Measurements from ENCODE around the gene NRCAM.

Gene NRCAM

DNA sequence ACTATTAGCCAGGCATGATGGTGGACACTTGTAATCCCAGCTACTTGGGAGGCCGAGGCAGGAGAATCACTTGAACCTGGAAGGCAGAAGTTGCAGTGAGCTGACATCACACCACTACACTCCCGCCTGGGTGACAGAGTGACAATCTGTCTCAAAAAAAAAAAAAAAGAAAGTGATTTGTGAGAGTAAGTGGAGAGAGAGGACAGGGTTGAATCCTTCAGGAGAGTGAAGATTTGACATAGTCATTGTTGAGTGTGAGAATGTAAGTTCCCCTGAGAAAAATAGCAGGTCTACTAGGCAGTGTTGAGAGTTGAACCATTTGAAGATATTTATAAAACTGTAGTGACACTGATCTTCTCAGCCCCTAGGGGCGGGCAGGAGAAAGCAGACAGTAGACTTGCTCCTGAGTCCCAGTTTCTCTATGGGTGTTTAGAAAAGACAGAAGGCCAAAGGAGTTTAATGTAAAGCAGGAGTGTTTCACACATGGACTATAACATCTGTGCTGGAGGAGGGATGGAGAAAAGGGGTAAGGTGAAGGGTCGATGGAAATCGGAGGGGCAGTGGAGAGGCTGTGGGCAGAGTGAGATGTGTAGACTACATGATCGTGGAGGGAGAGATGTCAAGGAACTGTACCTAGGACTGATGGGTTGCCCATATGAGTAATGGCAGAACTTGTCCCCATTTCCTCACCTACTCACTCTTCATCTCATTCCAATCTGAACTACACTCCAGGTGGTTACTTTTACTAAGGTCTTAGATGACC lies 312.4 kb downstream of the NRCAM start:
- H3K9me3 ChIP-seq (ENCODE audit: severe bottlenecking) = no peaks in the 10 kb centered on the region
- ATAC-seq (ENCODE audit: low read depth) (no peak), DNase-seq (ENCODE audit: low spot score) (no peak)
- H3K4me1 ChIP-seq (ENCODE audit: insufficient read depth, poor library complexity, severe bottlenecking) = no peaks in the 10 kb centered on the region
- H3K4me3 ChIP-seq (ENCODE audit: severe bottlenecking) = no peak overlapping the region
- TF ChIP-seq, protein P1, sequence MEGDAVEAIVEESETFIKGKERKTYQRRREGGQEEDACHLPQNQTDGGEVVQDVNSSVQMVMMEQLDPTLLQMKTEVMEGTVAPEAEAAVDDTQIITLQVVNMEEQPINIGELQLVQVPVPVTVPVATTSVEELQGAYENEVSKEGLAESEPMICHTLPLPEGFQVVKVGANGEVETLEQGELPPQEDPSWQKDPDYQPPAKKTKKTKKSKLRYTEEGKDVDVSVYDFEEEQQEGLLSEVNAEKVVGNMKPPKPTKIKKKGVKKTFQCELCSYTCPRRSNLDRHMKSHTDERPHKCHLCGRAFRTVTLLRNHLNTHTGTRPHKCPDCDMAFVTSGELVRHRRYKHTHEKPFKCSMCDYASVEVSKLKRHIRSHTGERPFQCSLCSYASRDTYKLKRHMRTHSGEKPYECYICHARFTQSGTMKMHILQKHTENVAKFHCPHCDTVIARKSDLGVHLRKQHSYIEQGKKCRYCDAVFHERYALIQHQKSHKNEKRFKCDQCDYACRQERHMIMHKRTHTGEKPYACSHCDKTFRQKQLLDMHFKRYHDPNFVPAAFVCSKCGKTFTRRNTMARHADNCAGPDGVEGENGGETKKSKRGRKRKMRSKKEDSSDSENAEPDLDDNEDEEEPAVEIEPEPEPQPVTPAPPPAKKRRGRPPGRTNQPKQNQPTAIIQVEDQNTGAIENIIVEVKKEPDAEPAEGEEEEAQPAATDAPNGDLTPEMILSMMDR (IDR thresholded peaks at IDR 0.05; ENCODE audit: poor library complexity, severe bottlenecking) = no peak
- no peaks in the 10 kb centered on the region for H3K27me3 ChIP-seq (ENCODE audit: insufficient read depth, poor library complexity, severe bottlenecking)
- no peaks in the 10 kb centered on the region for H3K36me3 ChIP-seq (ENCODE audit: low read depth)
- no peak overlapping the region for H3K27ac ChIP-seq (ENCODE audit: poor library complexity, severe bottlenecking)

DNA sequence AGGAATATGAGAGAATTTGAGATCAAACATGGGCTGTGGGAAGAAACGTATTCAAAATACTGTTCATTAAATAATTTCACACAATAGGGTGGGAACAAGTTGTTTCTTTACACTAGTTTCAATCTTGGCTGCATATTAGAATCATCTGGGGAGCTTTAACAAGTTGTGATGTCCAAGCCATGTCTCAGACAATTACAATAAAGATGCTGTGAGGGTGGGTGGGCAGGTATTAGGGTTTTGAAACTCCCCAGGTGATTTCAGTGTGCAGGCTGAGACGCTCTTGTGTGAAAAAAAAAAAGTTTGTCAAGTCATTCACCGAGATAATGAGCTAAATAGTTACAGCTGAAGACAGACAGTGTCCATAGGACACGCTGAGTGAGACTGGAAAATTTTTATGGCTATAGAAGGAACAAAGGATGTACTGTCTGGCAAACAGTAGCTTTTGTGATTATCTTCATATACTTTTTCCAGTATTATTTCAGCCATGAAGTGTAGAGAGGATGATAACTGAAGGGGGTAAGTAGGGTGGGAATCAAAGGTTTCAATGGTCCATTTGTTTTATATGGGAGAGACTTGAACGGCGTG lies 313.5 kb downstream of the NRCAM start:
- TF ChIP-seq, protein P1 (IDR thresholded peaks at IDR 0.05; ENCODE audit: poor library complexity, severe bottlenecking) = no peak
- Histone ChIP-seq H3K27ac (ENCODE audit: poor library complexity, severe bottlenecking) (no peak overlapping the region), H3K9me3 (ENCODE audit: severe bottlenecking) (no peaks in the 10 kb centered on the region), H3K27me3 (ENCODE audit: insufficient read depth, poor library complexity, severe bottlenecking) (no peaks in the 10 kb centered on the region), H3K36me3 (ENCODE audit: low read depth) (no peaks in the 10 kb centered on the region), H3K4me3 (ENCODE audit: severe bottlenecking) (no peak overlapping the region), H3K4me1 (ENCODE audit: insufficient read depth, poor library complexity, severe bottlenecking) (no peaks in the 10 kb centered on the region)
- no peak for DNase-seq (ENCODE audit: low spot score)
- ATAC-seq (ENCODE audit: low read depth) = no peak

GRCh38 chr7:108142180-108142579 lies 314.1 kb downstream of the NRCAM start:
- Histone ChIP-seq H3K4me1 (ENCODE audit: insufficient read depth, poor library complexity, severe bottlenecking) (no peaks in the 10 kb centered on the region), H3K27me3 (ENCODE audit: insufficient read depth, poor library complexity, severe bottlenecking) (no peaks in the 10 kb centered on the region), H3K4me3 (ENCODE audit: severe bottlenecking) (no peak overlapping the region), H3K9me3 (ENCODE audit: severe bottlenecking) (no peaks in the 10 kb centered on the region), H3K27ac (ENCODE audit: poor library complexity, severe bottlenecking) (no peak overlapping the region), H3K36me3 (ENCODE audit: low read depth) (no peaks in the 10 kb centered on the region)
- DNase-seq (ENCODE audit: low spot score) (no peak), ATAC-seq (ENCODE audit: low read depth) (no peak)
- TF ChIP-seq, protein P1 (IDR thresholded peaks at IDR 0.05; ENCODE audit: poor library complexity, severe bottlenecking) = no peak

DNA sequence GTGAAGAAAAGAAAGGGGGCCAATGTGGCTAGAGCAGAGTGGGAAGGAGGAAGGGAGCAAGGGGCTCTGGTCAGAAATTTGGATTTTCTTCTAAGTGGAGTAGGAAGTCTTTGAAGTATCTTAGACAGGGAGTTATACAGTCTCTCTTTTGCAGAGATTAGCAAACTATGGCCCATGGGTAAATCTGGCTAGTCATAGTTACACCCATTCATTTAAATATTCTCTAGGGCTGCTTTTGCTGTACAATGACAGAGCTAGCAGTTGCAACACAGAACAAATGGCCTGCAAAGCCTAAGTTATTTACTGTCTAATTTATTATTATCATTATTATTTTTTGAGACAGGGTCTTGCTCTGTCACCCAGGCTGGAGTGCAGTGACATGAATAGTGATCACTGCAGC lies 315.6 kb downstream of the NRCAM start:
- Histone ChIP-seq H3K4me3 (ENCODE audit: severe bottlenecking) (no peak overlapping the region), H3K36me3 (ENCODE audit: low read depth) (no peaks in the 10 kb centered on the region), H3K9me3 (ENCODE audit: severe bottlenecking) (no peaks in the 10 kb centered on the region), H3K27me3 (ENCODE audit: insufficient read depth, poor library complexity, severe bottlenecking) (no peaks in the 10 kb centered on the region), H3K27ac (ENCODE audit: poor library complexity, severe bottlenecking) (no peak overlapping the region), H3K4me1 (ENCODE audit: insufficient read depth, poor library complexity, severe bottlenecking) (no peaks in the 10 kb centered on the region)
- DNase-seq (ENCODE audit: low spot score) = no peak
- TF ChIP-seq, protein P1 (IDR thresholded peaks at IDR 0.05; ENCODE audit: poor library complexity, severe bottlenecking) = no peak
- ATAC-seq (ENCODE audit: low read depth) = no peak

DNA sequence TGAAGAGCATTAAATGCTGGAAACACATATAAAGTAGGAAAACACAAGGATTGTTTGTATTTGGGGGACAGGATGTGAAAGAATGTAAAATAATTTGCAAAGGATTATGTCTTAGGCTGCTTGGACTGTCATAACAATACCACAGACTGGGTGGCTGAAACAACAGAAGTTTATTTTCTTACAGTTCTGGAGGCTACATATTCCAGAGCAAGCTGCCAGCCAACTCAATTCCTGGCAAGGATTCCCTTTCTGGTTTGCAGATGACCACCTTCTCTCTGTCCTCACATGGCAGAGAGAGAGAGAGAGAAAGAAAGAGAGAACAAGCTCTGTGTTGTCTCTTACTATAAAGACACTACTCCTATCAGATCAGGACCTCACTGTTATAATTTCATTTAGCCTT lies 317.3 kb downstream of the NRCAM start:
- ATAC-seq (ENCODE audit: low read depth) (no peak), DNase-seq (ENCODE audit: low spot score) (no peak)
- H3K27me3 ChIP-seq (ENCODE audit: insufficient read depth, poor library complexity, severe bottlenecking) = no peaks in the 10 kb centered on the region
- no peaks in the 10 kb centered on the region for H3K36me3 ChIP-seq (ENCODE audit: low read depth)
- no peaks in the 10 kb centered on the region for H3K9me3 ChIP-seq (ENCODE audit: severe bottlenecking)
- H3K27ac ChIP-seq (ENCODE audit: poor library complexity, severe bottlenecking) = no peak overlapping the region
- H3K4me3 ChIP-seq (ENCODE audit: severe bottlenecking) = no peak overlapping the region
- TF ChIP-seq, protein P1 (IDR thresholded peaks at IDR 0.05; ENCODE audit: poor library complexity, severe bottlenecking) = no peak
- no peaks in the 10 kb centered on the region for H3K4me1 ChIP-seq (ENCODE audit: insufficient read depth, poor library complexity, severe bottlenecking)

All from RWPE2 (cell line).